Activated naive CD4-positive, alpha-beta T cell treated with anti-CD3 and anti-CD28 coated beads, Interleukin-2, amount 50 U/mL, for 16 hours (primary cell): ENCODE measurements around the gene KCNMA1.

ENCODE experiments used
- DNase-seq: peaks from one replicate; pipeline ENCODE4 v3.0.0-alpha.2; 2020

Gene KCNMA1

DNA sequence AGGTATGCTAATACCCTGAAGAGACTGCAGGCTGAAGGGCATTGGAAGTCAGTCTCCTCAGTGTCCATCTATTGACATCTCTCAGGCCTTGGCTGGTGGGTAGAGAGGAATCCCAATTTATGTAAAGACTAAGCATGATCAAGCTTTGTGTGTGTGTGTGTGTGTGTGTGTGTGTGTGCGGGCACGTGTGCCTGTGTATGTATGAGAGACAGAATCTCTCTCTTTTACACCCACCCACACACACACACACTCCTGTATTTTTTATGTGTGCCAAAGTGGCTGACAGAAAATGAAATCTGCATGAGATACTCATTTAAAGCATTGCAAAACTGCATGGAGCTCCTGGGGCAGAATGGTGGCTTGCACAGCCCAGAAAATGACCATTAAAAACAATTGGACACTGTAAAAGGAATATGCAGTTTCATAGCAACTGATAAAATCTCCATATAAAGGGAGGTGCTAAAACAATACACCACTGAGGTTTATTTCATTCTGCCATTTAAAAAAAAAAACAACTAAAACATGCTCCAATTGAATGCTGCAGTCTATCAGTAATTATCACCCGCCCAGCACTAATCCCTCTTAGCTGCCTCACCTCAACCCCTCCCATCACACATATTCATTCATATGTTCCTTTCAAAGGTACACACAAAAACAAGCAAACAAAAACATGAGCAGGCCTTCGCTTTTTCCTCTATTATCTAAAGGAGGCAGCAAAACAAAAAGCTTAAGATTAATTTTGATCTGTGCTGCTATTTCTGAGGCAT lies 385.0 kb downstream of the KCNMA1 start:
- no peak for DNase-seq

DNA sequence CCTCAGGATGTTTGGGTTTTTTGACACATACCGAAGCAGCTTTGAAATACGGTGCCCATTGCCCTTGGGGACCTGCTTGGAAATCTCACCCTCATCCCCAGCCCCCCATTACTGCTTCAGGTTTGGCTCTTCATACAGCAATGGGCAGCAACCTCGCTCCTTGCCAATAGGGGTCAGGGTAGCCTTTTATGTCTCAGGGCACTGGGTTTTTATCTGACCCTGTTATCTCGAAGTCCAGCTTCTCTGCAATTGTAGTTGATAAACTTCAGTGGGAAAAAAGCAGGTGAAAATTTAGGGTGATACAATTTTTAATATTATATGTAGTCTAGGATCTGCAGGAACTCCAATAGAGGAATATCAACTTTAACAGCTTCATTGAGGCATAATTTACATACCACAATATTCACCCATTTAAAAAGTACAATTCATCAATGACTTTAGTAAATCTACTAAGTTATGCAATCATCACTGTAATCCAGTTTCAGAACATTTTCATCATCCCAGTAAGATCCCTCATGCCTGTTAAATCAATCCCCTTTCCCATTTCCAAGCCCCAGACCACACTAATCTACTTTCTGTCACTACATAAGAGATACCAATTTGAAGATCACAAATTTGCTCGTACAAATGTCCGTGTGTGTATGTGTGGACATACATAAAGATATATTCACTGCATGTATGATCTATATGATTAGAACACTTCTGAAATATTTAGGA lies 386.2 kb downstream of the KCNMA1 start:
- no peak for DNase-seq

DNA sequence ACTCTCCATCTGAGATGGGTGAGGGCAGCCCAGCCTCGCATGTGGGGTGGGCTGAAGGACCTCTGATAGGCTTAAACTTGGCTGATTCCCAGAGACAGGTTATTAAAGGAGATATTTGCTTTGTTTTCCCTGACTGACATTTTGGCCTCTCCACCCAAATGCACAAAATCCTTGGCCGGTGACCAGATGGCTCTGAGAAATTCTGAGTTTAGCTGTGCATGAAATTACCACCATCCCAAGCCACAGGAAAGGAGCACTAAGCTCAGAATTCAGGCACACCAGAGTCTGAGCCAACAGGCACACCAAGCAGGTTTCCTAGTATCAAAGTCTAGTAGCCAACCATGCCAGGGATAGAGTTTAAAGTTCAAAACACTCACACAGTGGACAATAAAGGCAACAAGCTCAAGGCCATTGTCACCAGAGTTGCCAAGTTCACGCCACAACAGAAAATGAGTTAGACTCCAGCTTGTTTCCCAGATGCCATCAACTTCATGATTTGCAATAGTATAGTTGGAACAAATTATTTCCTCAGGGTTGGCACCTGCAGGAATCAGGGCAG lies 387.6 kb downstream of the KCNMA1 start:
- DNase-seq: no peak

DNA sequence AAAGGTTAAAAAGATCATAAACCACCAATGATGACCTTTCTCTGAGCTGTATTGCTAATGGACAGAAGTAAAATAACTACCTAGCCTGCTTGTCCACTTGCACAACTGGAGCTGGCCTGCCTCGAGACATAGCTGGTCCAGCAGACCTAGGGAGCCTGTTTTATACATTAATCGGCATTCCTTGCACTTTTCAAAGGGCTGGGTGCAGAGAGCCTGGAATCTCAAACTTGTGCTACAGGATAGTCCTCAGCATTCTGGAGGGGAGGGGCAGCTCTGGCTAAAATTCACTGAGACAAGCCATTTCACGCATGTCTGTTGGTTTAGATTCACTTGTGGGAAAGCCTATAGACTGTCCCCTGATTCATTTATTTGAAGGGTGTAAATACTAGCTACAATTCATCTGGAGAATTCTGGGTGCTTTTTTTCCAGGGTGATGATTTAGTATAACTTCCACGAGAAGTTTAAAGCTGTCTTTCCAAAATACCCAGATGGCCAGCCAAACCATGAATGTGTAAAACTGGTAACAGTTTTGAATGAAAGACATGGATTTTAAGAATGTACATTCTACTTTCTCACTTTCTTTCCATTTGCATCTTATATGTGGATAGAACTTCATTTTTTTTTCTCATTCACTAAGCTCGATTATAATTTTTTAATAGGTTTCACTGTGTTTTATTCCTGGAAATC lies 389.4 kb downstream of the KCNMA1 start:
- no peak for DNase-seq

DNA sequence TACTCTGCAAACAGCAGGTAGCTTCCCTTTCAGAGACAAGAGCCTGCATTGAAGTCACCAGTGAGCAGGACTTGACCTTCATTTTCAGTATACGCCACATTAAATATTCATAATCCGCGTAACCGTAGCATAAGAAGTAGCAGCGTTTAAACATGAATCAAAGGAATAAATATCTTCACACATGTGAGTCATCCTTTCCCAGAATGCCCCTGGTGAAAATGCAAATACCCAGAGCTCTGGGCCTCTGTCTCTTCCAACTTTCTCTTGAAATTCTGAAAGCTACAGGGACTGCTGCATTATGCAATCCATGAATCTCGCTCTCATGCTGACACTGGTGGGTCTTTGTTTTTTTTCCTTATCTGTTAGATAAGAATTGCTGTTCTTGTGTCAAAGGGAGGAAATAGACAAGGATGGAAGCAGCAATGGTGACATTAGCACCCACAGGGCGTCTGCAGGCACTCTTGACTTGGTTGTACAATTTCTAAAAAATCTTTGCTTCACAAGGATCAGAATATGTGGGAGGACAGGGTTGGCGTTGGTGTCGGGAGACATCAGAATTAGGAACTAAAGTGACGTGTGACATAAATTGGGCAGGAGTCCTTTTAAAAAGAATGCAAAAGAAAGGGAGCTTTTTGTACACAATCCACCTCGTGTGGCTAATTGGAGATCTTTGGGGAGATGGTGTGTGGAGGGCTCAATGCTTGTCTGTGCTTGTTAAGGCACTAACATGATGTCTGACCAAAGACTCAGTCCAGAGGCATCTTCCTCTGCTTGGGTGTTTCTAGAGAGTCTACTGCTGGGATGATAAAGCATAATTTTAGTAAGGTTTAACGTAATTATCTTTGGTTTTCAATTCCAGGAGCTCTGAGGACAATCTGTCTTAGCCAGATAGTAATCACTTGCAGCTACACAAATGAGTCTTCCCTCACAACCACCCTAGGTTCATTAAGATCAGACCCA lies 390.3 kb downstream of the KCNMA1 start:
- no peak for DNase-seq

DNA sequence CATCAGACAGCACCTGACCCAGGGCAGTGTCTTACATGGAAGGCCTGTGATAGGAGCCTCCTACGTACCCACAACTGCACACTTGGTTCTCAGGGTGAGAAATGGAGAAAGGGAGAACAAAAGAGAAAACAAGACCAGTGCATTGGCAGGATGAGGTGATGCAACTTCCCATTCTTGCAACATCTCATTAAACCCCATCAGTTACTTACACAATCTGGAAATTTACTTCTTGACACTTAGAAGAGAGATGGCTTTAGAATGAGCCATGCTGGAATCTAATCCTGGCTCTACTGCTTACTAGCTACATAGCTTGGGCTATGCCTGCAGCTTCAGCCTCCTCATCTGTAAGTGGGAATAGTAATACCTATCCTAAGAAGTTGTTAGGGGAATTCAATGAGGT lies 391.7 kb downstream of the KCNMA1 start:
- DNase-seq: no peak

DNA sequence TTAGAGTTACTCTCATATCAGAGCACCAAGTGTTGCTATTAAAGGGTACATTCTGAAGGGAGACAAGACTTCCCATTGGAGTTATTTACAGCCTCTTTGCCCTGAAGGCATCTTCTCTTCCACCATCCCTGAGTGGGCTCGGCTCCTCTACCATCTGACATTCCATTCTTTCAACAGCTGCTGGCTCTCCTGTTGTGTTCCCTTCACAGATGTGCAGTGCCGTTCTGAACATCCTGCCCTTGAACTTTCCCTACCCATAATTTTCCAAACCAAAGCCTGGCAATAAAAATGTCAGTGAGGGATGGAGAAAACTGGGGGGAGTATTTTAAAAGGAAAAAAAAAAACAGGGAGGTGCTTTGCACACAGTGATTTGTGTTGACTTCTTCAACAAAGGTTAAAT lies 392.9 kb downstream of the KCNMA1 start:
- DNase-seq: no peak

DNA sequence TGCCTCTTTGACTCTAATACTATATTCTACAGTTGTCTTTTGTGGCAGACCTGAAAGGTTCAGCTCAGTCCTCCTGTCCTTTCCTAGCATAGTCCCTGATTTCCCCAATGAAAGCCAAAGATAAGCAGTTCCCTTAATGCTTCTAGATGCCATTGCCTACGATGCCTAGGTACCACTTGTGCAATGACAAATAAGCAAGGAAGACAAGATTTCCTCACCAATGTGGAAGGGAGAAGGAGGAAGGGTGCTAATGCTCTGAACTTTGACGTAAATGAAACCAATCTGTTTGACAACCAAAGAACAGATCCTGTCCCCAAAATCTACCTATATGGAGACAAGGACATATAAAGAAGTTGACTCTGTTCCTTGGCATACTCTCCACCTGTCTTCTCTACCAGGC lies 393.3 kb downstream of the KCNMA1 start:
- DNase-seq: no peak

DNA sequence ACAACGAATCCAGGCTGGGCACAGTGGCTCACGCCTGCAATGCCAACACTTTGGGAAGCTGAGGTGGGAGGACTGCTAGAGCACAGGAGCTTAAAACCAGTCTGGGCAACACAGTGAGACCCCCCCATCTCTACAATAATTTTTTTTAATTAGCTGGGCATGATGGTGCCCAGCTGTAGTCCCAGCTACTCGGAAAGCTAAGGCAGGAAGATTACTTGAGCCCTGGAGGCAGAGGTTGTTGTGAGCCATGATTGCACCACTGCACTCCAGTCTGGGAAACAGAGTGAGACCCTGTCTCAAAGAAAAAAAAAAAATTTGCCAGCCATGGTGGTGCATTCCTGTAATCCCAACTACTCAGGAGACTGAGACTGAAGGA lies 396.3 kb downstream of the KCNMA1 start:
- DNase-seq: no peak

DNA sequence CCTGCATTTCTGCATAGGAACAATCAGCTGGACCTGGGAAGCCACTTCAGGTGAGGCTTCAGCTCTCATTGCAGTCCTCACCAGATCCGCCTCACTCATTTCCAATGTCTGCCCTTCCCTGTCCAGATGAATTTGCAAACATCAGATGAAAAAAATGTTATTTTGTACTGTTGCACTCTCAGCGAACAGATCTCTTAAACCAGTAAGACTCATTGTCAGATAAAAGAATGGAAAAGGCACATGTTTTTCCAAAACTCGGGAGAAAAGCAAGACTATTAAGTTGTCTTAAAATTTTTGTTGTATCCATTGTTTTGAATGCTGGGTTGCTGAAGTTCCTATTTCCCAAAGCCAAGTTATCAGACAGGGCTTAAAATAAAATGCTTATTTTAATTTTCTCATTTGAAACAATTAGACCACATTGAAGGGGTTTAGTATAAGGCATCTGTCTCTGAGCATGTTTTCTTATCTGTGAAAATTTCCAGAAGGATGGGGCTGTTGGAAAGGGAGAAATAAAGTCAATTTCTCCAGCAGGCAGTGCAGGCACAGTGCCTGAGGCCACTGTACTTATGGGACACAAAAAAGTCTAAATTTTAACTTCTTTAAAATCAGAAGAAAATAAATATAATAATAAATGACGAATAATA lies 396.8 kb downstream of the KCNMA1 start:
- DNase-seq: no peak

DNA sequence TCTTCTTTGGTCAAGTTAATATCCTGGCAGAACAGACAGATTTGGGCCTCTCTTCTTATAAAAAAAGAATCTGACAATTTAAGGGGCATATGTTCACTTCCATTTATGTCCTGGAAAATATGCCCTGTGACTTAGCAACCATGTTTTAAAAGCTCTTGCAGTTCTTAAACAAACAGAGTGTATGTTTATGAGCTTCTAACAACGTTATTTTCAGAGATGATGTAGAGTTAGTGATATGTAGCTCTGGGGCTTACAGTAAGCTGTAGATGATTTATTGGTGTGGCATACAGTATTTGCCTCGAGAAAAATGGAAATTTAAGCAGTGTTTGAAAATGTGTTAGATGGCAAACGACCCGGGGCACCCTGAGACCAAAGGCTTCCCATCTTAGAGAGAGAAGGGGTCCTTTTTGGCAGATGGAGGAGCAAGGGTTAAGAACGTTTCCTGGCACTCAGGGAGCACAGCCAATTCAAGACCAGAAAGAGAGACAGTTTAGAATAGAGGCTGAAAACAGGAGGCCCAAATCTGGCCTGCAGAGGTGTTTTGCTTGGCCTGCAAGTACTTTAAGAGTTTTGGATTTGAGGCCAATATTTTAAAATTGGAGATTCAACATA lies 397.5 kb downstream of the KCNMA1 start:
- DNase-seq: no peak

DNA sequence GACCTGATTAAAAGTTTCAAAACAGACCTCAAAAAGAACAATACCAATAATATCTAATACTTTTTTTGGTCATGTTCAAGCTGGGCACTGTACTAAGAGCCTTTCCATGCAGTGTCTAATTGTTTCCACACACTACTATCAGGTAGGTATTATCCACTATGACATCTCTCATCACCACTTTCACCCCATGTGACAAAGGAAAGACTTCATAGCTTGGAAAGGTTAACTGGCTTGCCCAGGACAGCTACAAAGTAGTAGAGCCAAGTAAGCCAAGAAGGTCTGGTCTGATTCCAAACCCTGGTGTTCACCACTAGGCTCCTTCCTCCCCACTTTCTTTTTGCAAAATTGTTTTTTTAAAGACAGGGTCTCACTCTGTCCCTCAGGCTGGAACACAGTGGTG lies 400.5 kb downstream of the KCNMA1 start:
- DNase-seq: no peak

DNA sequence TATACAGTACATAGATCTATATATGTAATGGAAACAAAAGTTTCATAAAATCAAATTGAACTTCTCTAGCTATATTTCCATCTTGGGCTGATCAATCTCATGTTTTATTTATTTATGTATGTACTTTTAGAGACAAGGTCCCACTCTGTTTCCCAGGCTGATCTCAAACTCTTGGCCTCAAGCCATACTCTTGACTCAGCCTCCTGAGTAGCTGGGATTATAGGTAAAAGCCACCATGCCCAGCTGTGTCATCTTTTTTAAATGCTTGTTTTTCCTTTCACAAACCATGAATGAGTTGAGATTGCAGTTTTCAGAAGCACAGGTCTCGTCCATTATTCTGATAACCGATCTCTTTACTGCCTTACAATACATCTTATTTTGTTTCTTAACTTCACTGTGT lies 400.9 kb downstream of the KCNMA1 start:
- DNase-seq: no peak

DNA sequence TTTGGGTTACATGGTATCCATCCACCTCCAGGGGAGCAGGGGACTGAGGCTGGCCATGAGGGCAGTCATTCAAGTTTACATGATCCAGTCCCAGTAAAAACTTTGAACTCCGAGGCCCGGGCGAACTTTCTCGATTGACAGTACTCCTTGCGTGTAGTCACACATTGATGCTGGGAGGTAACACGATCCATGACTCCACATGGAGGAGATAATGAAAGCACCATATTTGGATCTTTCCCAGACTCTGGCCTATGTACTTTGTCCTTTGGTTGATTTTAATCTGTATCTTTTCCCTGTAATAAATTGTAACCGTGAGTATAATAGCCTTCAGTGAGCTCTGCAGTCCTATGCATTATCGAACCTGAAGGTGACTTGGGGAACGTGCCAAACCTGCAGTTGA lies 401.6 kb downstream of the KCNMA1 start:
- DNase-seq: no peak

DNA sequence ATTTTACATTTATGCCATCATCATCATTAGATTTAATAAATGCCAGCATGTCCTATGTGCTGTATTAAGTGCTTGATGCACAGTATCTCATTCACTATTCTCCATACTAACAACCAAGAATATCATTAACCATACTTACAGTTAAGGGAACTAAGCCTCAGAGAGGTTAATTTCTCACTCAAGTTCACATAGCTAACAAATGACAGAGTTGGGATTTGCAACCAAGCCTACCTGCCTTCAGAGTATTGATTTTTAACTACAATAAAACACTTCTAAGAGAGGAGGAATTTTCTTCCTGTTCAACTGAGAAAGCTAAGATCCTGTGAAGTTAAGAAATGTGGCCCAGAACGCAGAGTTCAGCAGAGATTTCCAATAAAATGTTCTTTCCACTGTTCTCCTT lies 403.0 kb downstream of the KCNMA1 start:
- no peak for DNase-seq

DNA sequence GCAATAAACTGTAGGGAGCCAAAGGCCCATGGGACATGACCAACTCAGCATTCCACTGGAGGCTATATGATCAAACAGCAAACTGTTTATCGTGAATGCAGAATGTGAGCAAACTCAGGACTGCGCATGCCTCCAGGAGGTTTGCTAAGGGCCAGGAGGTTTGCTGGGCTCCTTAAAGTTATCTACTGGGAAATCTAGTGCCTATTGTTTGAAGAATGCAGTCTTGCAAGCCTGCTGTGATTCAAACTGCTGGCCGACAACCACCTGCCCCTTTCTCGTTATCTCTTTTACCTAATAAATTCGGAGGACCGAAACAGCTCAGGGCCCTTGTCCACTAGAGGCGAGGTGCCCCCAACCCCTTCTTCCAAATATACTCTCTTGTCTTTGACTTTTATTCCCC lies 404.1 kb downstream of the KCNMA1 start:
- no peak for DNase-seq

DNA sequence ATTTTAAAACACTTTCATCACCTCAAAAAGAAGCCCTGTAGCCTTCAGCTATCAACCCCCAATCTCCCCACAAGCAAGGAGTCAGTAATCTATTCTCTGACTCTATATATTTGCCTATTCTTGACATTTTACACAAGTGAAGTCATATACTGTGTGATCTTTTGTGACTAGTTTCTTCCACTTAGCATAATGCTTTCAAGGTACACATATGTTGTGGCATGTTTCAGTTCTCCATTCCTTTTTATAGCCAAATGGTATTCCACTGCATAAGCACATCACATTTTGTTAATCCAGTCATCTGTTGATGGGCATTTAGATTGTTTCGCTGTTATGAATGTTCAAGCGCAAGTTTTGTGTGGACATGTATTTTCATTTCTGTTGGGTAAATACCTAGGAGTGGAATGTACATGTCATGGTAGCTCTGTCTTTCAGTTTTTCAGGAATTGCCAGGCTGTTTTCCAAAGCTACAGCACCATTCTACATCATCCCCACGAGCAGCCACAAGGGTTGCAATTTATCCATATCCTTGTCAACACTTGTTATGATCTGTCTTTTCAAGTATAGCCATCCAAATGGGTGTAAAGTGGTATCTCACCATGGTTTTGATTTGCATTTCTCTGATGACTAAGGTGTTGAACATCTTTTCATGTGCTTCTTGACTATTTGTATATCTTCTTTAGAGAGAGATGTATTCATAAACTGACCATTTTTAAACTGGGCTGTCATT lies 405.6 kb downstream of the KCNMA1 start:
- no peak for DNase-seq

DNA sequence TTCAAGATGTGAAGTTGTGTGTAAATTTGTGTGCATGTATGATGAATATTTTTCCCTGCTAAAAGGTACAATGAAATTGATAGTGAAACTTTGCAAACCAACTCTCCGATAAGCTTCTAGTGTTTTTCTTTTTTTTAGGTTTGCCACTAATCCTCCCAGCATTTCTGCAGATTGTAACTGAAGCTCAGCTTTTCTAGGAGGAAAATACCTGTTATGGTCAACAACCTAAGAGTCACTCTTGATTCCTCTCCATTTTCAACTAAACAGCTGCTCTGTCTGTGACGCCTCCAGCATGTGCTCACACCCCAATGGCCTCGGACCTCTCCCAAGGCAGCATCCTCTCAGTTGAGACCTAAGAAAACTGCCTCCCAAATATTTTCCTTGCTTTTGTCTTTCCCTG lies 406.2 kb downstream of the KCNMA1 start:
- no peak for DNase-seq

DNA sequence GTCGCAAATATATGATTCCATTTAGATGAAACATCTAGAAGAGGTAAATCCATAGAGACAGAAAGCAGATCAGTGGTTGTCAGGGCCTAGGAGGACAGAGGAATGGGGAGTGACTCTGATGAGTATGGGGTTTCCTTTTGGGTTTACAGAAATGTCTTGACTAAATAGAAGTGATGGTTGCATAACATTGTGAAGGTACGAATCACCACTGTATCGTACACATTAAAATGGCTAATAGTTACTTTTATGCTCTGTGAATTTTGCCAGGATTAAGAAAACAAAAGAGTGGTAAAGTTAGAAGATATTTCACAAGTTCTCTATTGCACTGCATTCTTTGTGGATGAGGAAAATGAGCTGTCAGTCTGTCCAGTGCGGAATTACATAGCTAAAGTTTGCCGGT lies 407.4 kb downstream of the KCNMA1 start:
- no peak for DNase-seq

DNA sequence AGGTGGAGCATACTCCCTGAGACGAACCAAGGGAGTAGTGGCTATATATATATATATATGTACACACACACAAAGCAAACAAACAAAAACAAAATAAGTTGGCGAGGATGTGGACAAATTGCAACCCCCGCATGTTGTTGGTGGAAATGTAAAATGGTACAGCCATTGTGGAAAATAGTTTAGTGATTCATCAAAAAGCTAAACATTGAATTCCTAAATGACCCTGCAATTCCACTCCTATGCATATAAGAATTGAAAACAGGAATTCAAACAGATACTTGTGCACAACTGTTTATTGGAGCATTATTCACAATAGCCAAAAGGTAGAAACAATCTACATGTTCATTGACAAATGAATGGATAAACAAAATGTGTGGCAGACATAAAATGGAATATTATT lies 407.9 kb downstream of the KCNMA1 start:
- DNase-seq: no peak

DNA sequence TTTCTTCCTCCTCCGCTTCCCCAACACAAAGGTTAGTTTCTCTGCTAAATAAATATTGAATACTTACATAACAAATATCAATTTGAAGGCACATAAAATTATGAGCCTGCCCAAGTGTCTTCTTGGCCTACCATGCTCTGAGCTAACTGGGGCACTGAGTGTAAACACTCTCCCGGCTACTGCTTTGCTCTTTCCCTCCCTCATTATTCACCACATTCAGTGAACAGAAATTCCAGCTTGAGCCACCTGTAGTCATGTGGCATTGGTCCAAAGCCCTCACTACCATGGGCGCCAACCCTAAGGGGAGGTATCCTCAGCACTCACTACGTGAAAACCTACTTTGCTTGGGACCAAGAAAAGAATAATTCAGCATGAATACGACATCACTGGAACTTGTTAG lies 409.0 kb downstream of the KCNMA1 start:
- DNase-seq: no peak
